Kidney (tissue), 14 donors: ENCODE data around the gene FLRT3. TPM values are rescaled to one million over a fixed set of nuclear protein-coding genes. Genes with fewer than 3 reads are reported as not detected.

Source experiments
- DNase-seq, 5 donors: peaks; one replicate each; pipeline ENCODE4 v3.0.0-alpha.2; 2013 to 2020
- FAIRE-seq: peaks from 2 replicates; lab custom pipeline; 2012; peaks lifted over from hg19 to GRCh38; lab: Jason Lieb, UNC
- H3K27ac ChIP-seq, 2 donors: one replicate each; pipeline ENCODE4 v1.7.0; 2013; ENCODE audit warnings: low read depth in 2 of 2, low read length in 2 of 2, inconsistent platforms in 1 of 2
- H3K27me3 ChIP-seq: one replicate; pipeline ENCODE4 v1.7.1; 2013; ENCODE audit warnings: low read length, inconsistent platforms; ENCODE audit not compliant: control insufficient read depth, insufficient read depth
- H3K36me3 ChIP-seq, 3 donors: one replicate each; pipeline versions ENCODE4 v1.7.0 to v1.7.1; 2013; ENCODE audit warnings: low read length in 3 of 3, control low read depth in 1 of 3, inconsistent platforms in 1 of 3; ENCODE audit not compliant: insufficient read depth in 3 of 3, control insufficient read depth in 2 of 3
- H3K4me1 ChIP-seq, 3 donors: one replicate each; pipeline versions ENCODE4 v1.7.0 to v1.7.1; 2013; ENCODE audit warnings: low read length in 3 of 3, inconsistent platforms in 1 of 3, low read depth in 1 of 3; ENCODE audit not compliant: control insufficient read depth in 2 of 3, insufficient read depth in 2 of 3
- H3K4me3 ChIP-seq, 3 donors: one replicate each; pipeline versions ENCODE4 v1.7.0 to v1.8.1; 2013; ENCODE audit warnings: low read length in 3 of 3, control low read depth in 1 of 3, inconsistent platforms in 1 of 3
- H3K9ac ChIP-seq, 3 donors: one replicate each; pipeline versions ENCODE4 v1.7.0 to v1.7.1; 2013; ENCODE audit warnings: low read length in 3 of 3, control low read depth in 1 of 3, inconsistent platforms in 1 of 3
- H3K9me3 ChIP-seq, 3 donors: one replicate each; pipeline versions ENCODE4 v1.7.0 to v1.7.1; 2013; ENCODE audit warnings: low read length in 3 of 3, control low read depth in 1 of 3, inconsistent platforms in 1 of 3; ENCODE audit not compliant: control insufficient read depth in 2 of 3, insufficient read depth in 1 of 3
- intact Hi-C: fragments of 100-400 bp; cut with DNase I; formaldehyde crosslinking; loops from one replicate; pipeline ENCODE4 v1.11.1; 2022
- polyA plus RNA-seq: library from polyadenylated mRNA; stranded (reverse); fragments of 350-450 nt; fragmentation: Illumina TruSeq; extraction: RNeasy Lipid Tissue Mini Kit (QIAGEN cat#74804); gene quantifications from one replicate; pipeline ENCODE4 v1.2.3, GENCODE V29; 2014; ENCODE audit warnings: low read depth, low replicate concordance; ENCODE audit not compliant: insufficient read depth
- total RNA-seq: library from RNA; stranded (reverse); fragmentation: NEBNext Ultra II Directional; extraction: Animal tissue kit (Norgen Biotek cat#: 25700); gene quantifications from one replicate; pipeline ENCODE4 v1.2.1, GENCODE V29; 2021
- TF ChIP-seq, protein P1 (sequence below): IDR thresholded peaks from 3 replicates; pipeline ENCODE4 v1.5.1; 2012; ENCODE audit warnings: mild to moderate bottlenecking, moderate library complexity, borderline replicate concordance; ENCODE audit not compliant: insufficient read depth; ENCODE audit errors: extremely low read depth
- donor health status: control.
- donor health status: control.
- donor health status: control.
- donor health status: control.
- donor health status: control.
- donor health status: DM: yes; HTN: yes; CAD: no.
- donor health status: Normal renal cell carcinoma (clear cell type).

The FLRT3 gene
- total and polyA plus RNA-seq, 2 donors from 2014 or later, result 14.2 to 70.3 TPM

GRCh38 chr20:14303106-14303505, 34.3 kb downstream of the FLRT3 start:
- Histone ChIP-seq H3K9me3 (no peaks in the 10 kb centered on the region), H3K27ac (no peak overlapping the region), H3K9ac (no peak overlapping the region), H3K36me3 (no peaks in the 10 kb centered on the region), H3K27me3 (no peaks in the 10 kb centered on the region), H3K4me1 (no peaks in the 10 kb centered on the region), H3K4me3 (no peak overlapping the region)
- no peak for DNase-seq
- TF ChIP-seq, protein P1, sequence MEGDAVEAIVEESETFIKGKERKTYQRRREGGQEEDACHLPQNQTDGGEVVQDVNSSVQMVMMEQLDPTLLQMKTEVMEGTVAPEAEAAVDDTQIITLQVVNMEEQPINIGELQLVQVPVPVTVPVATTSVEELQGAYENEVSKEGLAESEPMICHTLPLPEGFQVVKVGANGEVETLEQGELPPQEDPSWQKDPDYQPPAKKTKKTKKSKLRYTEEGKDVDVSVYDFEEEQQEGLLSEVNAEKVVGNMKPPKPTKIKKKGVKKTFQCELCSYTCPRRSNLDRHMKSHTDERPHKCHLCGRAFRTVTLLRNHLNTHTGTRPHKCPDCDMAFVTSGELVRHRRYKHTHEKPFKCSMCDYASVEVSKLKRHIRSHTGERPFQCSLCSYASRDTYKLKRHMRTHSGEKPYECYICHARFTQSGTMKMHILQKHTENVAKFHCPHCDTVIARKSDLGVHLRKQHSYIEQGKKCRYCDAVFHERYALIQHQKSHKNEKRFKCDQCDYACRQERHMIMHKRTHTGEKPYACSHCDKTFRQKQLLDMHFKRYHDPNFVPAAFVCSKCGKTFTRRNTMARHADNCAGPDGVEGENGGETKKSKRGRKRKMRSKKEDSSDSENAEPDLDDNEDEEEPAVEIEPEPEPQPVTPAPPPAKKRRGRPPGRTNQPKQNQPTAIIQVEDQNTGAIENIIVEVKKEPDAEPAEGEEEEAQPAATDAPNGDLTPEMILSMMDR, result no peak
- FAIRE-seq, result no peak
- intact Hi-C loops, result no loop called here

GRCh38 chr20:14299831-14300230, 37.6 kb downstream of the FLRT3 start:
- DNase-seq (no peak), FAIRE-seq (no peak)
- Histone ChIP-seq H3K27me3 (no peaks in the 10 kb centered on the region), H3K9ac (no peak overlapping the region), H3K36me3 (no peaks in the 10 kb centered on the region), H3K4me3 (no peak overlapping the region), H3K27ac (no peak overlapping the region), H3K4me1 (no peaks in the 10 kb centered on the region), H3K9me3 (no peaks in the 10 kb centered on the region)
- TF ChIP-seq, protein P1, result no peak
- intact Hi-C loops, result no loop called here

GRCh38 chr20:14295770-14296309, 41.6 kb downstream of the FLRT3 start:
- Histone ChIP-seq H3K9me3 (no peaks in the 10 kb centered on the region), H3K4me3 (no peak overlapping the region), H3K27me3 (no peaks in the 10 kb centered on the region), H3K36me3 (no peaks in the 10 kb centered on the region), H3K27ac (no peak overlapping the region), H3K4me1 (no peaks in the 10 kb centered on the region), H3K9ac (no peak overlapping the region)
- TF ChIP-seq, protein P1, result no peak
- intact Hi-C loops, result no loop called here
- DNase-seq (no peak), FAIRE-seq (no peak)

DNA sequence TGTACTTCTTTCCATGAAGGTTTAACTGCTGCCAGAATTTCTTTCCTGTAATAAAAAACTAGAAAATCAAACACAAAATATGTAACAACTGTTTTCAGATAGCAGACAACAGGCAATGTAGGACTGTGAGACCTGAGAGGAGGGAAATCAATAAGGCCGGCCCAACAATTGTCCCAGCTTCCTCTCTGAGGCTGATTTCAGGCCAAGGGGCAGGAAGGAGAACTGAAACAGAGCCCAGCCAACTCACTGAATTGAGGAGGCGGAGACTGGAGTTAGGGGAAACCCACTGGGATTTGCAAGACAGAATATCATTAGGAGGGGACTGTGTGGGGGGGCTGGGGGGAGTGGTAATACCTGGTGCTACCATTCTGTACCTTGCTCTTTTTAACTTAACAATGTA, 42.2 kb downstream of the FLRT3 start:
- no peaks in the 10 kb centered on the region for H3K9me3 ChIP-seq
- intact Hi-C loops, result no loop called here
- no peak for DNase-seq

More for the DNA sequence above, 42.2 kb downstream of the FLRT3 start:
- Histone ChIP-seq H3K36me3 (no peaks in the 10 kb centered on the region), H3K9ac (no peak overlapping the region), H3K4me1 (no peaks in the 10 kb centered on the region), H3K27ac (no peak overlapping the region), H3K4me3 (no peak overlapping the region), H3K27me3 (no peaks in the 10 kb centered on the region)
- no peak for FAIRE-seq
- TF ChIP-seq, protein P1, result no peak
